Measurements from ENCODE around the gene MED29. TPM values are rescaled to one million over a fixed set of nuclear protein-coding genes. Genes with fewer than 3 reads are reported as not detected.

Gene MED29
- total RNA-seq, 1 donor from 2014 or later = 14.2 TPM

- DNase-seq (ENCODE audit: low read depth, low spot score) = no peak
Measured at GRCh38 chr19:39397360-39398296, 6.5 kb downstream of the MED29 start.

GRCh38 chr19:39398297-39398864 is 7.2 kb downstream of the MED29 start:
- no peak for DNase-seq (ENCODE audit: low read depth, low spot score)

- DNase-seq (ENCODE audit: low read depth, low spot score) = no peak
Measured at GRCh38 chr19:39399668-39400050, 8.5 kb downstream of the MED29 start.

- no peak for DNase-seq (ENCODE audit: low read depth, low spot score)
Measured at GRCh38 chr19:39400061-39400460, 8.9 kb downstream of the MED29 start.

- no peak for DNase-seq (ENCODE audit: low read depth, low spot score)
Measured at GRCh38 chr19:39401070-39401548, 9.9 kb downstream of the MED29 start.

GRCh38 chr19:39401549-39402345 is 10.6 kb downstream of the MED29 start:
- no peak for DNase-seq (ENCODE audit: low read depth, low spot score)

- DNase-seq (ENCODE audit: low read depth, low spot score) = peak; percentile 84
Measured at GRCh38 chr19:39402346-39403300, 11.4 kb downstream of the MED29 start.

- peak; percentile 99 for DNase-seq (ENCODE audit: low read depth, low spot score)
Measured at GRCh38 chr19:39403331-39404312, 12.4 kb downstream of the MED29 start.

- DNase-seq (ENCODE audit: low read depth, low spot score) = no peak
Measured at GRCh38 chr19:39405261-39405957, 14.2 kb downstream of the MED29 start.

- DNase-seq (ENCODE audit: low read depth, low spot score) = no peak
Measured at GRCh38 chr19:39405958-39406655, 14.9 kb downstream of the MED29 start.

- no peak for DNase-seq (ENCODE audit: low read depth, low spot score)
Measured at GRCh38 chr19:39406656-39407409, 15.7 kb downstream of the MED29 start, which contains the start of gene ZFP36. ZFP36 (plus strand) TSS chr19:39406847; CDS start chr19:39406905, 58 bp downstream.

- no peak for DNase-seq (ENCODE audit: low read depth, low spot score)
Measured at GRCh38 chr19:39407410-39407659, 16.2 kb downstream of the MED29 start.

GRCh38 chr19:39407660-39408391 is 16.6 kb downstream of the MED29 start:
- no peak for DNase-seq (ENCODE audit: low read depth, low spot score)

- no peak for DNase-seq (ENCODE audit: low read depth, low spot score)
Measured at GRCh38 chr19:39408392-39409207, 17.4 kb downstream of the MED29 start.

GRCh38 chr19:39409208-39410016 is 18.2 kb downstream of the MED29 start:
- no peak for DNase-seq (ENCODE audit: low read depth, low spot score)
